Activated CD4-positive, CD25-positive, alpha-beta regulatory T cell (primary cell): ENCODE results near the gene BAG5.
A peak's percentile ranks its signal among the peaks of the same experiment; 100 is the strongest.

Experiments used
- DNase-seq, 4 experiments: peaks; one replicate each; lab custom pipeline; 2025; lab: John Stamatoyannopoulos, UW

Gene BAG5

GRCh38 chr14:103546652-103547454 is 15.6 kb downstream of the BAG5 start:
- peak; percentile 59 to 72 (median 62) for DNase-seq

GRCh38 chr14:103545915-103546651 is 16.4 kb downstream of the BAG5 start:
- DNase-seq = no peak

GRCh38 chr14:103545219-103545914 is 17.1 kb downstream of the BAG5 start:
- DNase-seq = no peak

- no peak for DNase-seq
Measured at GRCh38 chr14:103544388-103545218, 17.9 kb downstream of the BAG5 start.

- DNase-seq = no peak
Measured at GRCh38 chr14:103543721-103544387, 18.6 kb downstream of the BAG5 start.

GRCh38 chr14:103543140-103543539 is 19.3 kb downstream of the BAG5 start:
- DNase-seq = no peak

GRCh38 chr14:103542605-103543088 is 19.8 kb downstream of the BAG5 start:
- no peak for DNase-seq

- DNase-seq = no peak
Measured at GRCh38 chr14:103541709-103542604, 20.5 kb downstream of the BAG5 start.

- DNase-seq = no peak
Measured at GRCh38 chr14:103540821-103541708, 21.4 kb downstream of the BAG5 start.

GRCh38 chr14:103539056-103539825 is 23.2 kb downstream of the BAG5 start:
- no peak for DNase-seq

GRCh38 chr14:103538291-103539055 is 24.0 kb downstream of the BAG5 start:
- no peak for DNase-seq

- DNase-seq = no peak
Measured at GRCh38 chr14:103537175-103537990, 25.1 kb downstream of the BAG5 start.

GRCh38 chr14:103536693-103537092 is 25.8 kb downstream of the BAG5 start:
- no peak for DNase-seq

GRCh38 chr14:103535891-103536565 is 26.4 kb downstream of the BAG5 start:
- DNase-seq = no peak

- no peak for DNase-seq
Measured at GRCh38 chr14:103535081-103535890, 27.2 kb downstream of the BAG5 start.
